ENCODE data around the gene CBFB. TPM values are rescaled to one million over a fixed set of nuclear protein-coding genes. Genes with fewer than 3 reads are reported as not detected.

The CBFB gene
- total and polyA plus RNA-seq, 2 of the 13 experiments (the other 11 are each of a cell fraction or from before 2014, with no cell fraction given), result 22.1 to 70.8 TPM

DNA sequence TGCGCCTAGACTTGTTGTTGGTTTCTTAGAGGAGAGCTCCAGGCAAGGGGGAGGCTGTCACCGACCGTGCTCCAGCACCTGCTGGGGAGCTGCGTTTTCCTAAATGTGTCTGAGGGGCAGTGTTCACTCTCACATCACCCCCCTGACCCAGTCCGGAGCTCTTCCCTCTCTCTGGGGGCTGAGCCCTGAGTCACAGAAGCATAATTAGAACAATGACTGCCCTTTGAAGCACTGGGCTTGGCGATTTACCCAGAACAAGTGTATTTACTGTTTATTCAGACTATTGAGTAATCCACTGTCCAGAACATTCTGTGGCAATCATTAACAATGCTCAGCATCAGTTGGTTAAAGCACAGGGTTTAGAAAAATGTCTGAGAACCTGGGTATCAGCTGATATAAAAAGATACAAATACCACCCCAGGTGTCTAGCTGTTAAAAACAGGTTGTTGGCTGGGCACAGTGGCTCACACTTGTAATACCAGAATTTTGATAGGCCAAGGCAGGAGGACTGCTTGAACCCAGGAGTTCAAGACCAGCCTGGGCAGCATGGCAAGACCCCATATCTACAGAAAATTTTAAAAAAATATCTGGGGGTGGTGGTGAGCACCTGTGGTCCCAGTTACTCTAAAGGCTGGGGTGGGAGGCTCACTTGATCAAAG is 32.5 kb upstream of the CBFB start (continued):
- TF ChIP-seq ZNF543 (CRISPR knock-in tag; IDR thresholded peaks at IDR 0.05) (no peak), THYN1 (CRISPR knock-in tag; IDR thresholded peaks at IDR 0.05; ENCODE audit: borderline replicate concordance, low read depth) (no peak), ASH2L (IDR thresholded peaks at IDR 0.05; ENCODE audit: insufficient read length, low read depth, low read length) (no peak), ZFP1 (CRISPR knock-in tag; IDR thresholded peaks at IDR 0.05) (peak; percentile 50; the same call in 1 of the 2 replicates), NFKB2 (CRISPR knock-in tag; IDR thresholded peaks at IDR 0.05; ENCODE audit: borderline replicate concordance) (no peak), ZNF546 (CRISPR knock-in tag; conservative IDR thresholded peaks at IDR 0.05) (no peak), ESRRA (CRISPR knock-in tag; IDR thresholded peaks at IDR 0.05; ENCODE audit: low read depth) (no peak), ZNF678 (CRISPR knock-in tag; IDR thresholded peaks at IDR 0.05) (no peak), MIER3 (CRISPR knock-in tag; IDR thresholded peaks at IDR 0.05; ENCODE audit: borderline replicate concordance) (peak; percentile 67; the same call in 1 of the 2 replicates), ZNF33A (CRISPR knock-in tag; IDR thresholded peaks at IDR 0.05; ENCODE audit: borderline replicate concordance) (peak; percentile 89; the same call in 1 of the 2 replicates), SRSF1 (optimal IDR thresholded peaks at IDR 0.05; ENCODE audit: low read depth, low read length) (no peak), THAP9 (CRISPR knock-in tag; IDR thresholded peaks at IDR 0.05; ENCODE audit: borderline replicate concordance) (peak; percentile 23; the same call in 1 of the 2 replicates), SALL2 (CRISPR knock-in tag; IDR thresholded peaks at IDR 0.05) (0 out of 2 replicates have a peak, but pooled peaks have one; percentile 45), ZNF101 (CRISPR knock-in tag; IDR thresholded peaks at IDR 0.05; ENCODE audit: borderline replicate concordance, low read depth) (no peak)
- TF ChIP-seq, protein P1, sequence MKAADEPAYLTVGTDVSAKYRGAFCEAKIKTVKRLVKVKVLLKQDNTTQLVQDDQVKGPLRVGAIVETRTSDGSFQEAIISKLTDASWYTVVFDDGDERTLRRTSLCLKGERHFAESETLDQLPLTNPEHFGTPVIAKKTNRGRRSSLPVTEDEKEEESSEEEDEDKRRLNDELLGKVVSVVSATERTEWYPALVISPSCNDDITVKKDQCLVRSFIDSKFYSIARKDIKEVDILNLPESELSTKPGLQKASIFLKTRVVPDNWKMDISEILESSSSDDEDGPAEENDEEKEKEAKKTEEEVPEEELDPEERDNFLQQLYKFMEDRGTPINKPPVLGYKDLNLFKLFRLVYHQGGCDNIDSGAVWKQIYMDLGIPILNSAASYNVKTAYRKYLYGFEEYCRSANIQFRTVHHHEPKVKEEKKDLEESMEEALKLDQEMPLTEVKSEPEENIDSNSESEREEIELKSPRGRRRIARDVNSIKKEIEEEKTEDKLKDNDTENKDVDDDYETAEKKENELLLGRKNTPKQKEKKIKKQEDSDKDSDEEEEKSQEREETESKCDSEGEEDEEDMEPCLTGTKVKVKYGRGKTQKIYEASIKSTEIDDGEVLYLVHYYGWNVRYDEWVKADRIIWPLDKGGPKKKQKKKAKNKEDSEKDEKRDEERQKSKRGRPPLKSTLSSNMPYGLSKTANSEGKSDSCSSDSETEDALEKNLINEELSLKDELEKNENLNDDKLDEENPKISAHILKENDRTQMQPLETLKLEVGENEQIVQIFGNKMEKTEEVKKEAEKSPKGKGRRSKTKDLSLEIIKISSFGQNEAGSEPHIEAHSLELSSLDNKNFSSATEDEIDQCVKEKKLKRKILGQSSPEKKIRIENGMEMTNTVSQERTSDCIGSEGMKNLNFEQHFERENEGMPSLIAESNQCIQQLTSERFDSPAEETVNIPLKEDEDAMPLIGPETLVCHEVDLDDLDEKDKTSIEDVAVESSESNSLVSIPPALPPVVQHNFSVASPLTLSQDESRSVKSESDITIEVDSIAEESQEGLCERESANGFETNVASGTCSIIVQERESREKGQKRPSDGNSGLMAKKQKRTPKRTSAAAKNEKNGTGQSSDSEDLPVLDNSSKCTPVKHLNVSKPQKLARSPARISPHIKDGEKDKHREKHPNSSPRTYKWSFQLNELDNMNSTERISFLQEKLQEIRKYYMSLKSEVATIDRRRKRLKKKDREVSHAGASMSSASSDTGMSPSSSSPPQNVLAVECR (CRISPR knock-in tag; IDR thresholded peaks at IDR 0.05; ENCODE audit: borderline replicate concordance), result 0 out of 2 replicates have a peak, but pooled peaks have one; percentile 10
- TF ChIP-seq, protein P2, sequence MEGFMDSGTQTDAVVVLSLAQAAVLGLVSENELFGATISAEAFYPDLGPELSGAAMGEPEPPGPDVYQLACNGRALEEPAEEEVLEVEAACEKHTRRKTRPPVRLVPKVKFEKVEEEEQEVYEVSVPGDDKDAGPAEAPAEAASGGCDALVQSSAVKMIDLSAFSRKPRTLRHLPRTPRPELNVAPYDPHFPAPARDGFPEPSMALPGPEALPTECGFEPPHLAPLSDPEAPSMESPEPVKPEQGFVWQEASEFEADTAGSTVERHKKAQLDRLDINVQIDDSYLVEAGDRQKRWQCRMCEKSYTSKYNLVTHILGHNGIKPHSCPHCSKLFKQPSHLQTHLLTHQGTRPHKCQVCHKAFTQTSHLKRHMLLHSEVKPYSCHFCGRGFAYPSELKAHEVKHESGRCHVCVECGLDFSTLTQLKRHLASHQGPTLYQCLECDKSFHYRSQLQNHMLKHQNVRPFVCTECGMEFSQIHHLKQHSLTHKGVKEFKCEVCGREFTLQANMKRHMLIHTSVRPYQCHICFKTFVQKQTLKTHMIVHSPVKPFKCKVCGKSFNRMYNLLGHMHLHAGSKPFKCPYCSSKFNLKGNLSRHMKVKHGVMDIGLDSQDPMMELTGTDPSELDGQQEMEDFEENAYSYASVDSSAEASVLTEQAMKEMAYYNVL (CRISPR knock-in tag; IDR thresholded peaks at IDR 0.05; ENCODE audit: borderline replicate concordance), result 0 out of 2 replicates have a peak, but pooled peaks have one; percentile 30
- TF ChIP-seq, protein P3, sequence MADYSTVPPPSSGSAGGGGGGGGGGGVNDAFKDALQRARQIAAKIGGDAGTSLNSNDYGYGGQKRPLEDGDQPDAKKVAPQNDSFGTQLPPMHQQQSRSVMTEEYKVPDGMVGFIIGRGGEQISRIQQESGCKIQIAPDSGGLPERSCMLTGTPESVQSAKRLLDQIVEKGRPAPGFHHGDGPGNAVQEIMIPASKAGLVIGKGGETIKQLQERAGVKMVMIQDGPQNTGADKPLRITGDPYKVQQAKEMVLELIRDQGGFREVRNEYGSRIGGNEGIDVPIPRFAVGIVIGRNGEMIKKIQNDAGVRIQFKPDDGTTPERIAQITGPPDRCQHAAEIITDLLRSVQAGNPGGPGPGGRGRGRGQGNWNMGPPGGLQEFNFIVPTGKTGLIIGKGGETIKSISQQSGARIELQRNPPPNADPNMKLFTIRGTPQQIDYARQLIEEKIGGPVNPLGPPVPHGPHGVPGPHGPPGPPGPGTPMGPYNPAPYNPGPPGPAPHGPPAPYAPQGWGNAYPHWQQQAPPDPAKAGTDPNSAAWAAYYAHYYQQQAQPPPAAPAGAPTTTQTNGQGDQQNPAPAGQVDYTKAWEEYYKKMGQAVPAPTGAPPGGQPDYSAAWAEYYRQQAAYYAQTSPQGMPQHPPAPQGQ (CRISPR knock-in tag; IDR thresholded peaks at IDR 0.05; ENCODE audit: borderline replicate concordance), result no peak
